HG03469 (cell line): Measurements from ENCODE around the gene SPATA46.
"Not testable (repeated sequence)": the region's sequence is repeated elsewhere in the genome, so short reads cannot be mapped to it uniquely, and the experiment has no call there.

ENCODE experiments used
- ATAC-seq: cut with Tn5 transposase; IDR thresholded peaks from one replicate; pipeline ENCODE4 v1.9.1; 2021; ENCODE audit warnings: mild to moderate bottlenecking, moderate library complexity, moderate number of reproducible peaks; ENCODE audit not compliant: unreplicated experiment

SPATA46 gene

GRCh38 chr1:162358928-162359327, 17.7 kb downstream of the SPATA46 start:
- no peak for ATAC-seq

GRCh38 chr1:162357681-162358266, 18.9 kb downstream of the SPATA46 start:
- no peak for ATAC-seq

GRCh38 chr1:162353702-162354101, 23.0 kb downstream of the SPATA46 start:
- ATAC-seq, result no peak

GRCh38 chr1:162353078-162353477, 23.6 kb downstream of the SPATA46 start:
- no peak for ATAC-seq

- not testable (repeated sequence) for ATAC-seq
These were observed 24.8 kb downstream of the SPATA46 start for GRCh38 chr1:162351874-162352273.

- no peak for ATAC-seq
These were observed 25.3 kb downstream of the SPATA46 start for GRCh38 chr1:162351246-162351842.

- no peak for ATAC-seq
These were observed 26.9 kb downstream of the SPATA46 start for GRCh38 chr1:162349635-162350330.

- ATAC-seq, result no peak
These were observed 29.4 kb downstream of the SPATA46 start for GRCh38 chr1:162347281-162347680.

- ATAC-seq, result no peak
These were observed 33.2 kb downstream of the SPATA46 start for GRCh38 chr1:162343470-162343869.

GRCh38 chr1:162342452-162342983, 34.1 kb downstream of the SPATA46 start:
- ATAC-seq, result no peak

- no peak for ATAC-seq
These were observed 39.9 kb downstream of the SPATA46 start for GRCh38 chr1:162336621-162337285.

GRCh38 chr1:162335126-162335525, 41.5 kb downstream of the SPATA46 start:
- no peak for ATAC-seq

GRCh38 chr1:162333991-162334390, 42.7 kb downstream of the SPATA46 start:
- ATAC-seq, result no peak

- ATAC-seq, result no peak
These were observed 46.8 kb downstream of the SPATA46 start for GRCh38 chr1:162329826-162330225.

- ATAC-seq, result no peak
These were observed 48.1 kb downstream of the SPATA46 start for GRCh38 chr1:162328512-162328911.

- ATAC-seq, result no peak
These were observed 48.9 kb downstream of the SPATA46 start for GRCh38 chr1:162327788-162328165.

GRCh38 chr1:162327144-162327787, 49.4 kb downstream of the SPATA46 start:
- ATAC-seq, result no peak

- no peak for ATAC-seq
These were observed 50.1 kb downstream of the SPATA46 start for GRCh38 chr1:162326559-162326958.

- no peak for ATAC-seq
These were observed 52.3 kb downstream of the SPATA46 start for GRCh38 chr1:162324396-162324795.
